Suppressor macrophage treated with lipopolysaccharide for 4 hours (primary cell): ENCODE results near the gene LAMA2.
"Not testable (repeated sequence)": the region's sequence is repeated elsewhere in the genome, so short reads cannot be mapped to it uniquely, and the experiment has no call there.

Source experiments
- DNase-seq: peaks from one replicate; pipeline ENCODE4 v3.0.0-alpha.2; 2020

LAMA2 gene

GRCh38 chr6:129008591-129008990 is 125.7 kb downstream of the LAMA2 start:
- no peak for DNase-seq

GRCh38 chr6:129009851-129010250 is 126.9 kb downstream of the LAMA2 start:
- no peak for DNase-seq

- DNase-seq, result no peak
These were observed 131.4 kb downstream of the LAMA2 start for GRCh38 chr6:129014302-129014701.

GRCh38 chr6:129015721-129016120 is 132.8 kb downstream of the LAMA2 start:
- no peak for DNase-seq

- DNase-seq, result no peak
These were observed 133.9 kb downstream of the LAMA2 start for GRCh38 chr6:129016844-129017243.

GRCh38 chr6:129022011-129022553 is 139.1 kb downstream of the LAMA2 start:
- DNase-seq, result no peak

GRCh38 chr6:129026601-129027000 is 143.7 kb downstream of the LAMA2 start:
- DNase-seq, result no peak

- DNase-seq, result no peak
These were observed 146.8 kb downstream of the LAMA2 start for GRCh38 chr6:129029778-129030177.

GRCh38 chr6:129030215-129030614 is 147.3 kb downstream of the LAMA2 start:
- DNase-seq, result no peak

- no peak for DNase-seq
These were observed 148.2 kb downstream of the LAMA2 start for GRCh38 chr6:129031051-129031599.

- DNase-seq, result no peak
These were observed 149.7 kb downstream of the LAMA2 start for GRCh38 chr6:129032602-129033001.

GRCh38 chr6:129033180-129033579 is 150.2 kb downstream of the LAMA2 start:
- no peak for DNase-seq

- DNase-seq, result no peak
These were observed 150.6 kb downstream of the LAMA2 start for GRCh38 chr6:129033581-129033980.

GRCh38 chr6:129041563-129041962 is 158.6 kb downstream of the LAMA2 start:
- no peak for DNase-seq

GRCh38 chr6:129046526-129046925 is 163.6 kb downstream of the LAMA2 start:
- DNase-seq, result no peak

GRCh38 chr6:129047834-129048233 is 164.9 kb downstream of the LAMA2 start:
- no peak for DNase-seq

GRCh38 chr6:129050086-129050485 is 167.1 kb downstream of the LAMA2 start:
- DNase-seq, result no peak

GRCh38 chr6:129053143-129053542 is 170.2 kb downstream of the LAMA2 start:
- DNase-seq, result not testable (repeated sequence)

- no peak for DNase-seq
These were observed 172.9 kb downstream of the LAMA2 start for GRCh38 chr6:129055796-129056195.

GRCh38 chr6:129059650-129060049 is 176.7 kb downstream of the LAMA2 start:
- no peak for DNase-seq

- DNase-seq, result no peak
These were observed 186.1 kb downstream of the LAMA2 start for GRCh38 chr6:129069006-129069405.

GRCh38 chr6:129073051-129073450 is 190.1 kb downstream of the LAMA2 start:
- no peak for DNase-seq

GRCh38 chr6:129073691-129074395 is 190.9 kb downstream of the LAMA2 start:
- DNase-seq, result no peak

- DNase-seq, result no peak
These were observed 201.5 kb downstream of the LAMA2 start for GRCh38 chr6:129084406-129084805.

GRCh38 chr6:129088481-129088880 is 205.5 kb downstream of the LAMA2 start:
- not testable (repeated sequence) for DNase-seq
